ENCODE data around the gene FRMD1. TPM values are rescaled to one million over a fixed set of nuclear protein-coding genes. Genes with fewer than 3 reads are reported as not detected.
"Not testable (repeated sequence)": the region's sequence is repeated elsewhere in the genome, so short reads cannot be mapped to it uniquely, and the experiment has no call there.

FRMD1 gene
- total RNA-seq, 6 donors from 2014 or later = not detected

- H3K27ac ChIP-seq = no peak overlapping the region
- H3K9me3 ChIP-seq = no peaks in the 10 kb centered on the region
- DNase-seq (peak in 1 of 2 donors; percentile 40), ATAC-seq (ENCODE audit: low FRiP score in 2 of 2) (no peak)
- 57 to 66% methylated on average over 8 to 19 of the region's 21 CpGs for WGBS, 2 donors
- no peaks in the 10 kb centered on the region for H3K36me3 ChIP-seq
- TF ChIP-seq EP300 (IDR thresholded peaks at IDR 0.05) (no peak), CTCF (IDR thresholded peaks at IDR 0.05) (no peak), POLR2A (IDR thresholded peaks at IDR 0.05) (no peak), POLR2AphosphoS5 (IDR thresholded peaks at IDR 0.05) (no peak)
- peaks cover 0 to 6% (median 0%) of the 10 kb centered on the region in 4 donors for H3K4me1 ChIP-seq
- H3K4me3 ChIP-seq = no peak overlapping the region
- H3K27me3 ChIP-seq = no peaks in the 10 kb centered on the region
Observed at GRCh38 chr6:168078175-168078942, 653 bp downstream of the FRMD1 start.

DNA sequence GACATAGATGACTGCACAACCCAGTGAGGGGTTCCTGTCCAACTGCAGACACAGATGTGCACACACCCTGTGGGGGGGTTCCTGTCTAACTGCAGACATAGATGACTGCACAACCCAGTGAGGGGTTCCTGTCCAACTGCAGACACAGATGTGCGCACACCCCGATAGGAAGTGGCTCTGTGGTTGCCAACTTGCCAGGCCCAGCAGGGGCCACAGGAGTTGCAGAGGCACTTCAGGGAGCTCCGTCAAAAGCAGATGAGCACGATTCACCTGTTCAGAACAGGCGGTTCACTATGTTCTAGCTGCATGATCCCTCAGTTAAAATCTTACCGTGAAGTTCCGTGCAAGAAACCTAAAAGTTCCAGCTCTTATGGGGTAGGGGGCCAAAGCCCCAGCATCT lies 1.6 kb downstream of the FRMD1 start:
- H3K36me3 ChIP-seq; H3K27ac ChIP-seq; H3K4me1 ChIP-seq; ATAC-seq (ENCODE audit: low FRiP score in 2 of 2); H3K4me3 ChIP-seq; H3K27me3 ChIP-seq; DNase-seq; H3K9me3 ChIP-seq: not testable (repeated sequence)
- 81 to 94% methylated on average over 6 to 7 of the region's 7 CpGs for WGBS, 2 donors

- H3K27me3 ChIP-seq = no peaks in the 10 kb centered on the region
- no peak overlapping the region for H3K27ac ChIP-seq
- H3K36me3 ChIP-seq = no peaks in the 10 kb centered on the region
- DNase-seq (peak in 1 of 2 donors; percentile 68), ATAC-seq (ENCODE audit: low FRiP score in 2 of 2) (no peak)
- WGBS, 2 donors = 93 to 95% methylated on average over 22 to 32 of the region's 34 CpGs
- H3K4me3 ChIP-seq = no peak overlapping the region
- no peaks in the 10 kb centered on the region for H3K9me3 ChIP-seq
- TF ChIP-seq CTCF (IDR thresholded peaks at IDR 0.05) (no peak), POLR2AphosphoS5 (IDR thresholded peaks at IDR 0.05) (no peak), POLR2A (IDR thresholded peaks at IDR 0.05) (no peak), EP300 (IDR thresholded peaks at IDR 0.05) (no peak)
- no peaks in the 10 kb centered on the region for H3K4me1 ChIP-seq
Observed at GRCh38 chr6:168075787-168076202, 3.2 kb downstream of the FRMD1 start.

DNA sequence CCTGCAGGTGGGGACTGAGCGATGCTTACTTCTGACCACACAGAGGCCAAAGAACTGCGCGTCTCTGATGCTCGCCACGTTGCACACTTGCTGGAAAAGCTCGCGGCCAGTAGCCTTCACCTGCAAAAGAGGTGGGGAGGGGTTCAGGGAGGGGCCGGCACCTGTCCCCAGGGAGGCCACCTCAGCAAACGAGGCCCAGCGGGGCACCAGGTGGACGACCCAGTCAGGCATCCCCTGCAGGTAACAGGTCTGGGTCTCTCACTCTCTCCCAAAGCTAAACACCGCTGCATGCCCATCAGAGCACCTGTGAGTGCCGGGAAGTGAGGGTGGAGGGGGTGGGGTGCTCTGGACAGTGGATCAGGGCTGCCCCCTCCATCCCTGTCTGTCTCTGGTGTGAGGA lies 3.8 kb downstream of the FRMD1 start:
- Histone ChIP-seq H3K27ac (no peak overlapping the region), H3K36me3 (no peaks in the 10 kb centered on the region), H3K27me3 (no peaks in the 10 kb centered on the region), H3K4me3 (no peak overlapping the region), H3K9me3 (no peaks in the 10 kb centered on the region), H3K4me1 (no peaks in the 10 kb centered on the region)
- 83 to 92% methylated on average over 13 of the region's 13 CpGs for WGBS, 2 donors
- TF ChIP-seq POLR2A (IDR thresholded peaks at IDR 0.05) (no peak), CTCF (IDR thresholded peaks at IDR 0.05) (no peak), POLR2AphosphoS5 (IDR thresholded peaks at IDR 0.05) (no peak), EP300 (IDR thresholded peaks at IDR 0.05) (no peak)
- DNase-seq (peak in 1 of 2 donors; percentile 65), ATAC-seq (ENCODE audit: low FRiP score in 2 of 2) (no peak)

DNA sequence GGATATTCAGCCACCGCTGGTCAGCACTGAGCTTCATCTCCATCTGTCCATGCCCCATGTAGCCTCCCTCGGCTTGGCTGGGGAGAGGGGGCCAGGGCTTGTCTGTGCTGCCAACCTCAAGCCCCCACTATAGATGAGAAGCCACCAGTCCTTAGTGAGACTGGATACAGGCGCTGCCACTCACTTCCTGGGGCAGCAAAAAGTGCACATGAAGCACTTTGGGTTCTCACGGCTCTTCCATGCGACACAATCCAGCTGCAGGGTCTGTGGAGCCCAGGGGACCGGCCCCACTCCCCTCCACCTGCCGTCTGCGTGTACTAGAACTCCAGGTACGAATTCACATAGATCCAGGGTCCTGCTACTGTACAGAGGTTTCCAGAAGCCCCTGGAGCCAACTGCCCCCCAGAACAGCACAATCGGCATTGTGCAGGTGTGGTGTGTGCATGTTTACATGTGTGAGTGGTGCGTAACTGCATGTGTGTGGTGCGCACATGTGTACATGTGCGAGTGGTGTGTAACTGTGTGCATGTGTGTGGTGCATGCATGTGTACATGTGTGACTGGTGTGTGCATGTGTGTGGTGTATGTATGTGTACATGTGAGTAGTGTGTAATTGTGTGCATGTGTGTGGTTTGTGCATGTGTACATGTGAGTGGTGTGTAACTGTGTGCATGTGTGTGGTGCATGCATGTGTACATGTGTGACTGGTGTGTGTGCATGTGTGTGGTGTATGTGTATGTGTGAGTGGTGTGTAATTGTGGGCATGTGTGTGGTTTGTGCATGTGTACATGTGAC lies 4.9 kb downstream of the FRMD1 start:
- ATAC-seq (ENCODE audit: low FRiP score in 2 of 2) (no peak), DNase-seq (peak in 1 of 2 donors; percentile 17)
- no peaks in the 10 kb centered on the region for H3K9me3 ChIP-seq
- no peaks in the 10 kb centered on the region for H3K4me1 ChIP-seq
- TF ChIP-seq EP300 (IDR thresholded peaks at IDR 0.05) (no peak), POLR2AphosphoS5 (IDR thresholded peaks at IDR 0.05) (no peak), POLR2A (IDR thresholded peaks at IDR 0.05) (no peak), CTCF (IDR thresholded peaks at IDR 0.05) (no peak)
- no peak overlapping the region for H3K27ac ChIP-seq
- H3K27me3 ChIP-seq = no peaks in the 10 kb centered on the region
- no peaks in the 10 kb centered on the region for H3K36me3 ChIP-seq
- WGBS, 2 donors = 90 to 94% methylated on average over 6 to 12 of the region's 13 CpGs
- no peak overlapping the region for H3K4me3 ChIP-seq

Measured in upper lobe of left lung (tissue), 6 donors.